Esophagus muscularis mucosa (tissue), 3 donors: ENCODE results near the gene SELENOM.

Source experiments
- POLR2A ChIP-seq: fragments of 450-650 bp; IDR thresholded peaks from one replicate; pipeline ENCODE4 v1.6.1; 2017; ENCODE audit warnings: antibody characterized with exemption, moderate library complexity, mild to moderate bottlenecking, low read depth
- POLR2AphosphoS5 ChIP-seq, 2 donors: sonication (generic); formaldehyde crosslinking; IDR thresholded peaks; one replicate each; pipeline ENCODE4 v1.6.1; 2017; ENCODE audit warnings: antibody characterized with exemption in 2 of 2
- TF ChIP-seq, protein P1 (sequence below), 3 experiments: fragments of 200-600 bp in 2 of 3; fragments of 450-650 bp in 1 of 3; sonication (generic) in 2 of 3; IDR thresholded peaks; one replicate each; pipeline ENCODE4 v1.5.1; 2017 to 2019; ENCODE audit warnings: antibody characterized with exemption in 3 of 3, mild to moderate bottlenecking in 2 of 3, moderate library complexity in 1 of 3

DNA sequence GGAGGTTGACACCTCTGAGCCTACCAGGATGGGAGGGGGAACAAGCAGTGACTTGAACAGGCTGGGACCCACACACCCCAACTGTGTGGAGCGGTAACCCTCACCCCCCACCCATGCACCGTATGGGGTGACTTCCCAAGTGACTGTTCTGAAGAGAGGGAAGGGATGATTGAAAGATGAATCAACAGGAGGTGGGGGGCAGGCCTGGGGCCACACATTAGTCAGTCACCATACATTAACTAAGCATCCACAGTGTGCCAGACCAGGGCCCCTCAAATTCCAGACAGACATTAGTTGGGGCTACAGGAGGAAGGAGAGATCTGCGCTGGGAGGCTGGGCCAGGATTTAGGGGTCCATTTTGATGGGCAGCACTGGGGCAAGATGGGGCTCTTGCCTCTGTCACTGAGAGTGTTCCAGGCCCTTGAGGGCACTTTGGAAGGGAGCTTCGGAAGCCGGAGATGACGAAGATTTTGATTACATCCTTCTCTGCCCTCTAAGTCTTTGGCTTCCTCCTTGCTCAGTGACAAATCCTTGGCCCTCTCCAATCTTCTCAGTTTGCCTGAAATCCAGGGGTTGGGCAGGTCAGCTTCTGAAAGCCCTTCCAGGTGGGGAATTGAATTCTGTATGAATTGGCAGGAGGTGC, 25.3 kb downstream of the SELENOM start:
- TF ChIP-seq POLR2AphosphoS5 (IDR thresholded peaks at IDR 0.05) (no peak), POLR2A (no peak)
- TF ChIP-seq, protein P1, sequence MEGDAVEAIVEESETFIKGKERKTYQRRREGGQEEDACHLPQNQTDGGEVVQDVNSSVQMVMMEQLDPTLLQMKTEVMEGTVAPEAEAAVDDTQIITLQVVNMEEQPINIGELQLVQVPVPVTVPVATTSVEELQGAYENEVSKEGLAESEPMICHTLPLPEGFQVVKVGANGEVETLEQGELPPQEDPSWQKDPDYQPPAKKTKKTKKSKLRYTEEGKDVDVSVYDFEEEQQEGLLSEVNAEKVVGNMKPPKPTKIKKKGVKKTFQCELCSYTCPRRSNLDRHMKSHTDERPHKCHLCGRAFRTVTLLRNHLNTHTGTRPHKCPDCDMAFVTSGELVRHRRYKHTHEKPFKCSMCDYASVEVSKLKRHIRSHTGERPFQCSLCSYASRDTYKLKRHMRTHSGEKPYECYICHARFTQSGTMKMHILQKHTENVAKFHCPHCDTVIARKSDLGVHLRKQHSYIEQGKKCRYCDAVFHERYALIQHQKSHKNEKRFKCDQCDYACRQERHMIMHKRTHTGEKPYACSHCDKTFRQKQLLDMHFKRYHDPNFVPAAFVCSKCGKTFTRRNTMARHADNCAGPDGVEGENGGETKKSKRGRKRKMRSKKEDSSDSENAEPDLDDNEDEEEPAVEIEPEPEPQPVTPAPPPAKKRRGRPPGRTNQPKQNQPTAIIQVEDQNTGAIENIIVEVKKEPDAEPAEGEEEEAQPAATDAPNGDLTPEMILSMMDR (IDR thresholded peaks at IDR 0.05), result no peak
